ENCODE results near the gene SFMBT2.

DNA sequence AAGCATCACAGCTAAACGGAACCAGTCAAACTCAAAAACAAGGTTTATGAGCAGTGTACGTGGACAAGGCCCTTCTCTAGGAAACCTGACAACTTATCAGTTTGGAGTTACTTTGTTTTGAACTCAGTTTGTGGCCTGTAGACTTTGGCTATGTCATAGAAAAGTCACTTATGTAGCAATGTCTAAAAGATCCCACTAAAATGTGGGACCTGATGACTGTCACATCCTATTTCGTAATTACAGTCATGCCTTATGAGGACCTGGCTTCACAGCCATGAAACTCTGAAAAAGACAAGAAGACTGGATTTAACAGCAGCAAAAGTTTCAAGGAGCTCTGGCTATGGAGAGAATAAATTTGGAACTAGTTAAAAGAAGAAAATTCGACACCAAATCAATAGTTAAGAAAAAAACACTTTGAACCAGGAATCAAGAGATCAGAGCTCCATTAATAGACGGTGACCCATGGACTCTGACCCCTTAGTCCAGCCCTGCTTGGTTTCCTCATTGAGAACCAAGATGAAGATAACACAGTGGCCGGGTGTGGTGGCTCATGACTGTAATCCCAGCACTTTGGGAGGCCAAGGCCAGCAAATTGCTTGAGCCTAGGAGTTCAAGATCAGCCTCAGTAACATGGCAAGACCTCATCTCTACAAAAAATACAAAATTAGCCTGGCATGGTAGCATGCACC, 204.3 kb downstream of the SFMBT2 start:
- TF ChIP-seq, protein P1, sequence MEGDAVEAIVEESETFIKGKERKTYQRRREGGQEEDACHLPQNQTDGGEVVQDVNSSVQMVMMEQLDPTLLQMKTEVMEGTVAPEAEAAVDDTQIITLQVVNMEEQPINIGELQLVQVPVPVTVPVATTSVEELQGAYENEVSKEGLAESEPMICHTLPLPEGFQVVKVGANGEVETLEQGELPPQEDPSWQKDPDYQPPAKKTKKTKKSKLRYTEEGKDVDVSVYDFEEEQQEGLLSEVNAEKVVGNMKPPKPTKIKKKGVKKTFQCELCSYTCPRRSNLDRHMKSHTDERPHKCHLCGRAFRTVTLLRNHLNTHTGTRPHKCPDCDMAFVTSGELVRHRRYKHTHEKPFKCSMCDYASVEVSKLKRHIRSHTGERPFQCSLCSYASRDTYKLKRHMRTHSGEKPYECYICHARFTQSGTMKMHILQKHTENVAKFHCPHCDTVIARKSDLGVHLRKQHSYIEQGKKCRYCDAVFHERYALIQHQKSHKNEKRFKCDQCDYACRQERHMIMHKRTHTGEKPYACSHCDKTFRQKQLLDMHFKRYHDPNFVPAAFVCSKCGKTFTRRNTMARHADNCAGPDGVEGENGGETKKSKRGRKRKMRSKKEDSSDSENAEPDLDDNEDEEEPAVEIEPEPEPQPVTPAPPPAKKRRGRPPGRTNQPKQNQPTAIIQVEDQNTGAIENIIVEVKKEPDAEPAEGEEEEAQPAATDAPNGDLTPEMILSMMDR (IDR thresholded peaks at IDR 0.05), result no peak
- TF ChIP-seq POLR2A (IDR thresholded peaks at IDR 0.05), result no peak

All from right lobe of liver (tissue), 4 donors.